ENCODE data around the gene KIAA1671.

GRCh38 chr22:25162561-25162960, 210.0 kb downstream of the KIAA1671 start:
- TF ChIP-seq ATF7-NPFF (CRISPR knock-in tag; IDR thresholded peaks at IDR 0.05; ENCODE audit: low read depth) (no peak), NCOA1 (CRISPR knock-in tag; IDR thresholded peaks at IDR 0.05) (no peak), MAZ (IDR thresholded peaks at IDR 0.05; ENCODE audit: borderline replicate concordance, low read depth, low read length) (no peak), MAZ (CRISPR knock-in tag; IDR thresholded peaks at IDR 0.05; ENCODE audit: low read depth) (no peak), ZUFSP (CRISPR knock-in tag; IDR thresholded peaks at IDR 0.05; ENCODE audit: borderline replicate concordance) (no peak), FOXP1 (IDR thresholded peaks at IDR 0.05) (no peak), FOXP1 (CRISPR knock-in tag; IDR thresholded peaks at IDR 0.05) (no peak), KDM1A (CRISPR knock-in tag; IDR thresholded peaks at IDR 0.05) (no peak), ZNF224 (CRISPR knock-in tag; IDR thresholded peaks at IDR 0.05) (no peak)
